GM19452 (cell line): ENCODE results near the gene TNFRSF13B.
"Not testable (repeated sequence)": the region's sequence is repeated elsewhere in the genome, so short reads cannot be mapped to it uniquely, and the experiment has no call there.

Experiments
- ATAC-seq: cut with Tn5 transposase; IDR thresholded peaks from one replicate; pipeline ENCODE4 v1.9.1; 2021; ENCODE audit not compliant: unreplicated experiment

Gene TNFRSF13B

GRCh38 chr17:16927641-16928321 is 44.1 kb downstream of the TNFRSF13B start:
- ATAC-seq = no peak

DNA sequence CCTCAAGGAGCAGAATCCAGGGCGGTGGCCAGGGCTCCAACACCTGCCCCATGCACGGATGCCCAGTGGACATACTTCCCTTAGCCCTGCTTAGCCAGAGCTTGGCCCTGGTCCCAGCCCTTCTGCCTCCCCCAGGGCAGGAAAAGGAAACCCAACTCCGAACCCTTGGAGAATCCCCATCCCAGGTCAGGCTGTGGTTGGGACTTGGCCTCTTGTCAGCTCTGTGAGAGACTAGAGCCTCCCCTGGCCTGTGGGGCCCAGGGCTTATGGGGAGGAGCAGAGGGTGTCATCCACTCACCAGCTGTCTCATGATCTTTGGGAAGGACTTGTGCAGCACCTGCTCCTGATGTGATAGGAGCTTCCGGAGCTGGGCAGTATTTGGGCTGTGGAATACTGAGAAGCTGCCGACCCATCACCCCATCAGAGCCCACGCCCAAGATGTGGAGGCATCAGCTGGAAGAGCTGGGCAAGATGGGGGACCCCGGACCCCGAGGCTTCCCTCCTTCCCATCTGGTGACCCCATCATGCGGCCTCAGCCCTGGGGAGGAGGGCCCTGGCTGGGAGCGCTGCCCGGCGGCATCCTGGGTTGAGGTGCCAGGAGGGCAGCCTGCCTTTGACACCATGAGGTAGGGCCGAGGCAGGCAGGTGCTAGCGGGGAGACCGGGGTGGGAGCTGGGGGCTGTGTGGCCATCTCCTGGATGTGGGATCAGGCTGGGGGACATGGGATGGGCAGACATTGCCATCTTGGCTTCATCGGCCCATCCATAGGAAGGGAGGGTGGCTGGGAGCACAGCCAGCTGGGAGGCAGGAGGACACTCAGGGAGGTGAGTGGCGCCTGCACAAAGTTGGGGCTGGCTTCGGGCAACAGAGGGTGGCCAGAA is 45.1 kb downstream of the TNFRSF13B start:
- ATAC-seq = no peak

DNA sequence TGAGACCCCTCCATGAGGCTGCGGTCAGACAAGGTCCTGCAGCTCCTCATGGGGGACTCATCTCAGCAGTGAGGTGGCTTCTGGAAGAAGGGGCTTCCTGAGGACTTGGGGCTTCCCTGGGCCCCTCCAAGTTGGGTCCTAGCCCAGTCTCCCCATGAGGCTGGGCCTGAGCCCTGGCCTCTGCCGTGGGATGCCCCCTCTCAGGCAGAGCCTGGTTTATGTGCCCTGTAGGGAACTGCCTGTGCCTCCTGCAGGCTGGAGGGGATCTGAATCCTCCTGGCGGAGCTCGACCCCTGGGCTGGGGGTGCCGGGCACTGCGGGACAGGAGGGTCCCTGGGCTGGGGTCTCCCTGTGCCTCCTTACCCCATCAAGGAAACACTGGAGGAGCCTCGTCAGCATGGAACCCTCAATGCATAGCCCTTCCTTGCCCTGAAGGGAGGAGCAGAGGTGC is 45.8 kb downstream of the TNFRSF13B start:
- ATAC-seq = no peak

GRCh38 chr17:16925461-16926060 is 46.4 kb downstream of the TNFRSF13B start:
- ATAC-seq = no peak

DNA sequence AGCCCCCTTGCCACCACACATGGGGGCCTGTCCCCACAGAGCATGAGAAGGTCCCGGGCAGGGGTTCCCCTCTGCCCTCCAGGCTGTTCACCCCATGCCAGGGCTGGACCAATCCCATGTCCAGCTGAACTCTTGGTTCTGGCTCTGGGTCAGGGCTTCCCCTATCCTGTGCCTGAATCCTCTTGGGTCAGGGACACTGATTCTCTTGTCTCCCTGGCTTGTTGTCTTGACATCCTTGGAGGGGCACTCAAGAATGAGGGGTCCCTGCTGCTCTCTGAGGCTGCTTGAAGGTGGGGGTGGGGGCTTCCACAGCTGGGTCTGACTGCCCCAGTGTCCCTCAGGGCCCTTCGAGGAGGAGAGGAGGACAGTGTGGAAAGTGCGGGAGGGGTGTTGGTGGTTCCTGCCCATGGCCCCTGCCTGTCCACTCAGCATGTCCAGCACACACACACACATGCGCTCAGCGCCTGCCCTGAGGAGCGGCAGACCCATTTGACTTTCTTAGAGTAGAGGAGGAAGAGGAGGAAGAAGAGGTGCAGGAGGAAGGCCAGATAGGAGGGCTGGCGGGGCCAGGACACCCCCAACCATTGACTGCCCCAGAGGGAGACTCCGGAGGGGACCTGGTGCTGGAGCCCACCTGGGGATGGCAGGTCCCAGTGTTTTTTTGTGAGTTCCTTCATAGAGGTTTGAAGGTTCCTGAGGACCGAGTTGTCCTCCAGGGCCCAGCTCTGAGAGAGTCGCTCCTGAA is 47.0 kb downstream of the TNFRSF13B start:
- ATAC-seq = no peak

DNA sequence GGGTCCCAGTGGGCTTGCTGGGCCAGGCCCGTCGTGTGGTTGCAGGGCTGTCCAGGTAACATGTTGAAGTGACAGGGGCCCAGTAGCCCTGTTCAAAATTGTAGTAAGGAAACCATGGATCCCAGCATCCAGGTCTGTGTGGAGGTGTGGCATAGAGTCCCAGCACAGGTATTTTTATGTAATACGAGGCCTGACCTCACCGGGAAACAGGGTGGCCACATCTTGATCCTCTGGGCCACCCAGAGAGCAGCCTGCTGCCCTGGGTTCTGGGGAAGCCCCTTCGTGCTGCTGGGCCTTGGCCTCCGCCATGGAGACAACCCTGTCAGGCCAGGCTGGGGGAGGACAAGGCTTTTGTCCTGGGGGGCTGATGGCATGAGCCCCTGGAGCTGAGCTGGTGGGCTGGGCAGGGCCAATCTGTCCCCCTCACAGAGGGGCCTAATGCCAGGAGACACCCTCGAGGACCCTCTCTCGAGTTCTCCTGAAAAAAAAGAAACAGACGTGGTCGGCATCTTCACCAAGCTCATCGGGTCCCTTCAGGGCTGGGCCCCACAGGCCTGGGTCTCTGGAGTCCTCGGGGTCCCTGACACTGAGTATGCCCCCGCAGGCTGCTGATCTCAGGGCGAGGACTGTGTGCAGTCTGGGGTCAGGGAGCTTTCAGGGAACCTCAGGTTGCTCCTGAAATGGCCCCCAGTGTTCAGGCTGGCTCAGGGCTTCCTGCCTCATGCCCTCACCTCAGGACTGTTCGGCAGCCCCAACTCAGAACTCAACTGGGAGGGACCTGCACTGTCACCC is 47.8 kb downstream of the TNFRSF13B start:
- no peak for ATAC-seq

- ATAC-seq = no peak
These were observed 48.6 kb downstream of the TNFRSF13B start for GRCh38 chr17:16923097-16923903.

DNA sequence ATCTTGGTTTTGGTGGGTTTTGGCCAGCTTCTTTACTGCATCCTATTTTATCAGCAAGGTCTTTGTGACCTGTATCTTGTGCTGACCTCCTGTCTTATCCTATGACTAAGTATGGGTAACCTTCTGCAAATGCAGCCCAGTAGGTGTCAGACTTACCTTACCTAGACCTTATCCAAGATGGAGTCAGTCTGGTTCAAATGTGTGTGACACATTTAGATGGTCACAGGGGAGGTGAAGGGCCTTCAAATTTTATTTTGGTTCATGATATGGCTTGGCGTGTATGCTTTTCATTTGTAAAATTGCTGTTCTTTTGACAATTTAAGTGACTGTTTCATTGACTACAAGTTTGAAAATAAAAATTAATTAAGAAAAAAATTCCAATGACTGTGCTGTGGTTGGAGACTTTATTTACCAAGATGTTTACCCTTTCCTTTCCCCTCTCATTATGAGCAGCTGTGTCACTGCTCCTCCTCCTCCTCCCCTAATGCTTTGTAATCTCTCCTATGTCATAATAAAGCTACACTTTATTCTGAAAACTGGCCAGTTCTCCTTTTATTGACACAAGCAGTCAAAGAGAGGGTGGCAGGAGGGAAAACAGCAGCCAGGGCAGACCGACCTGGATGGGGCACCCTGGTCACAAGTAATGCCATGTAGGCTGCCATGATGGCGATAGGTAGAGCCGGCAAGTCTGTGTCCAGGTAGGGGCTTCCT is 49.4 kb downstream of the TNFRSF13B start:
- no peak for ATAC-seq

DNA sequence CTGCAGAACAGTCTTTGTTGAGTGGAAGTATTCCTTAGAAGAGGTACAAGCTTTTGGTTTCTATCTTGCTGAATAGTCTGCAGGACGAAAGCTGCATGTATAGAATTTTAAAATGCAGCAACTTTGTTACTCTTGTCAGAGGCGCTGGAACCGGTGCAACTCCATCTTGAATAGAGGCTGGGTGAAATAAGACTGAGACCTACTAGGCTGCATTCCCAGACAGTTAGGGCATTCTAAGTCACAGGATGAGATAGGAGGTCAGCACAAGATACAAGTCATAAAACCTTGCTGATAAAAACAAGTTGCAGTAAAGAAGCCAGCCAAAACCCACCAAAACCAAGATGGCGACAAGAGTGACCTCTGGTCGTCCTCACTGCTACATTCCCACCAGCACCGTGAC is 50.5 kb downstream of the TNFRSF13B start:
- ATAC-seq = not testable (repeated sequence)

DNA sequence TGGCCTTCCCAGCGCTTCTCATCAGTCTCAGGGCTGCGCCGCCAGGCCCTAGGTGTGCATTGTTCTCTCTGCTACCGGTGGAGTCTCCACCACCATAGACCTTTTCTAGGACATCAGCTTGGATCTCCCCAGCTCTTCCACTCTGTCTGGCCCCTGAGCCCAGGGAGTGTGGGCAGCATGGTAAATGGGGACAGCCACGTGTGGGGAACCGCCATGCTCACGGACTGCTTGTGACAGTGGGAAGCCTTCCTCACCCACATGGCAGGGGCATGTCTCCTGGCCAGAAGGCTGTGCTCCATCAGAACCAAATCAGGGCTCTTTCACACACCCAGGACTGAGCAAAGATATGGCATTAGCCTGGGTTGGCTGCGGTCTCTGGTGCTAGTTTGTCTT is 51.3 kb downstream of the TNFRSF13B start:
- no peak for ATAC-seq

DNA sequence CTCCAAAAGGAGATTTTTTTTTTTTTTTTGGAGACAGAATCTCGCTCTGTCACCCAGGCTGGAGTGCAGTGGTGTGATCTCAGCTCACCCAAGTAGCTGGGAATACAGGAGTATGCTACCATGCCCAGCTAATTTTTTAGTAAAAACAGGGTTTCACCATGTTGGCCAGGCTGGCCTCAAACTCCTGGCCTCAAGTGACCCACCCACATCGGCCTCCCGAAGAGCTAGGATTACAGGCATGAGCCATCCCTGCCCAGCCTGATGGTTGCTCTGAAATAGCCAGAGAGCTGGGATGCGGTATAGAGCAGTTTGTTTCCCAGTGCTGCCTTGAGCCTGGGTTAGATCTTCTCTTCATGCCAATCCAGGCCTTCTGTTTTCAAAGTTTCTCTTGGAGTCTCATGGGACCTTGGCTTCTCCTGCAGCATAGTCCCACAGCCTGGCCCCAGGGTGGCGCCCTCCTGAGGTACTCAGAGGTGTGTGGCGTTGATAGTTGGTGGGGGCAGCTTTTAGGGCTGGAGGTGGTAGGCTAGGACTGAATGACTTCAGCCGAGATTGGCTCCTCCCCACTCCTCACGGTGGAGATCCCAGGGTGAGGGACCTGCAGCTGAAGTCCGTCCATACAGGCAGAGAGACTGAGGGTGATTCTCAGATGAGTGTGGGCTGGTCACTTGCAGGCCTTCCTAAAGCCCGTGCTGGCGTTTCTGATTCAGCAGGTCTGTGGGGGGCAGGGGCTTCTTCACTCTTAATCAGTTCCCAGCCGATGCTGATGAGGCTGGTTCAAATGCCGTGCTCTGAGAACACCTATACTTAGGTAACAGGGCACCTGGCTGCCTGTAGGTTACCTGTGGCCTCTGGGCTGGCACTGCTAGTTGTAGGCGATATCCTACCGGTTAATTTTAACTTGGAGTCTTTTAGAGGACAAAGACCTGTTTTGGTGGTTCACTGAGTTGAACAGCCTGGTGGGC is 52.0 kb downstream of the TNFRSF13B start:
- ATAC-seq = no peak

GRCh38 chr17:16918443-16918842 is 53.5 kb downstream of the TNFRSF13B start:
- no peak for ATAC-seq

DNA sequence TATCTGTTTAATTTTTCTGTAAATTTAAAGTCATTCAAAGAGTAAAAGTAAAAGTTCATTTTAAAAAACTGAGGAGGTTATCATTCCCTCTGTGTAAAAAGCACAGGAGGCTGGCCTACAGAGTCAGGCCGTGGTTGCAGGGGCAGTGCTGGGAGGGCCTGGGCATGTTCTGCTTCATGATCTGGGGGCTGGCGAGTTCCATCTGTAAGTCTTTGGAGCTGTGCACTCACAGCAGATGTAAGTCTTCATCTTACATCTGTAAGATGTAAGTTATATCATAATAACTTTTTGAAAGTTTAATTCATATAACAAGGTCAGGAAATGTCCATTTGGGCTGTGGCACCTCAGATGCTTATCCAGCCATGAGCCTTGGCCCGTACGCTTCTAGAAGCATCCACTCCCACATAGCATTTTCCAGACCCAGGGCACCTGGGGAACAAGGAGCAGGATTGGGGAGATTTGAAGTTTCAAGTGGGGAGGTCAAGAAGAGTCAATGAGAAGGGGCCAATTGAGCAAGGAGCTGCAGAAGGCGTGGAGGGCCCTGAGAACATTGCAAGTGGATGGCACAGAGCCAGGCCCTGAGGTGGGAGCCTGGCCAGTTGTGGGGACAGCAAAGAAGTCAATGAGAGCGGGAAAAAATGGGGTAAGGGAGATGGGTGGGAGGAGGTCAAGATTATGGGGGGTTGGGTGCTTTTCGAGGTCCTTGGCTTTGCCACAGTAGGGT is 54.1 kb downstream of the TNFRSF13B start:
- ATAC-seq = no peak

DNA sequence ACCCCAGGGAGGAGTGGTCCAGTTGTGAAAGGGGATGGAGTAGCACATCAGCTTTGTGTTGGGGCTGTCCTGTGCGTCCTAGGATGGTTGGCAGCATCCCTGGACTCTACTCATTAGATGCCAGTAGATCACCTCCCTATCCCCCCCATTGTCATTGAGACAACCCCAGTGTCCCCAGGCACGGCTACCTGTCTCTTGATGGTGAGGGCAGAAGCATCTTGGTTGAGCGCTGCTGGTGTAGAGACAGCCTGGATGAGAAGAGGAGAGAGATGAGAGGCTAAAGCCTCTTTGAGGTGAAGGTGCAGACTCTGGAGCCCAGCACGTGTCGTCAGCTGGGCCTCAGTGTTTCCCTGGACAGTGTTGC is 55.4 kb downstream of the TNFRSF13B start:
- no peak for ATAC-seq

- ATAC-seq = no peak
These were observed 56.0 kb downstream of the TNFRSF13B start for GRCh38 chr17:16915752-16916556.

DNA sequence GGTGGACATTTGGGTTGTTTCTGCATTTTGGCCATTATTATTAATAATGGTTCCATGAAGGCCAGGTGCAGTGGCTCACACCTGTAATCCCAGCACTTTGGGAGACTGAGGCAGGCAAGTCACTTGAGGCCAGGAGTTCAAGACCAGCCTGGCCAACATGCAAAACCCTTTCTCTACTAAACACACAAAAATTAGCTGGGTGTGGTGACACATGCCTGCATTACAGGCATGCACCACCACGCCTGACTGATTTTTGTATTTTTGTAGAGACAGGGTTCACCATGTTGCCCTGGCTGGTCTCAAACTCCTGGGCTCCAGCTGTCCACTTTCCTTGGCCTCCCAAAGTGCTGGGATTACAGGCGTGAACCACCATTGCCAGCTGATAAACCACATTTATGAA is 58.5 kb downstream of the TNFRSF13B start:
- ATAC-seq = no peak
